BJ (cell line): ENCODE results near the gene MAGEF1. TPM values are rescaled to one million over a fixed set of nuclear protein-coding genes. Genes with fewer than 3 reads are reported as not detected.
A peak's percentile ranks its signal among the peaks of the same experiment; 100 is the strongest.

Source experiments
- CTCF ChIA-PET: fragments of 350-600 bp; formaldehyde crosslinking; extraction: SDS; loops from one replicate; lab custom pipeline; 2021; ENCODE audit warnings: antibody characterized with exemption, inconsistent platforms; lab: Yijun Ruan, JAX
- POLR2A ChIA-PET: fragments of 300-600 bp; sonication (Branson Sonifier 250); formaldehyde crosslinking; extraction: SDS; loops from one replicate; lab custom pipeline; 2021; ENCODE audit warnings: antibody characterized with exemption; lab: Charles Lee
- DNase-seq: peaks from one replicate; pipeline ENCODE4 v3.0.0-alpha.2; 2011; ENCODE audit warnings: low read depth
- H3K27me3 ChIP-seq: 2 replicates; pipeline ENCODE4 v1.6.0; 2011; ENCODE audit warnings: low read length; ENCODE audit not compliant: control insufficient read depth, insufficient read depth
- H3K36me3 ChIP-seq: 2 replicates; pipeline ENCODE4 v1.5.1; 2011; ENCODE audit warnings: low read length; ENCODE audit not compliant: control insufficient read depth, insufficient read depth
- H3K4me3 ChIP-seq: 2 replicates; pipeline ENCODE4 v1.5.1; 2011; ENCODE audit warnings: low read depth, mild to moderate bottlenecking, control low read depth, low read length
- CTCF ChIP-seq: IDR thresholded peaks from 2 replicates; pipeline ENCODE4 v1.5.1; 2011; ENCODE audit warnings: low read depth, mild to moderate bottlenecking, control low read depth, inconsistent platforms, low read length, moderate library complexity; ENCODE audit not compliant: insufficient read depth
- polyA plus RNA-seq: library from polyadenylated mRNA; depleted of rRNA; stranded (reverse); fragments of >200 nt; gene quantifications from 2 replicates; pipeline ENCODE4 v1.2.3, GENCODE V29; 2011

MAGEF1 gene
- polyA plus RNA-seq, 1 experiment, result 14.3 TPM

- TF ChIP-seq CTCF, result no peak
- Histone ChIP-seq H3K36me3 (no peaks in the 10 kb centered on the region), H3K4me3 (no peak overlapping the region), H3K27me3 (peaks cover 1% of the 10 kb centered on the region; the same call in 1 of the 2 replicates)
- POLR2A ChIA-PET, result no interaction called here
- no peak for DNase-seq
- CTCF ChIA-PET, result interaction anchor here (1.0 to 1.1 kb wide), 4 partner anchors 8 to 87 kb away, joined by 3 to 6 read pairs (median 3); partner anchors contain the start of gene VPS8
Measured at GRCh38 chr3:184725176-184725719, 13.4 kb upstream of the MAGEF1 start.

- no peaks in the 10 kb centered on the region for H3K36me3 ChIP-seq
- no peak for TF ChIP-seq CTCF
- DNase-seq, result no peak
- no peak overlapping the region for H3K4me3 ChIP-seq
- CTCF ChIA-PET, result interaction anchor here (0.9 to 2.0 kb wide), 7 partner anchors 9 to 91 kb away, joined by 3 to 7 read pairs (median 3); no protein-coding TSS in a partner anchor
- H3K27me3 ChIP-seq, result peaks cover 1% of the 10 kb centered on the region; the same call in 1 of the 2 replicates
- POLR2A ChIA-PET, result no interaction called here
Measured at GRCh38 chr3:184724699-184725098, 12.8 kb upstream of the MAGEF1 start.

- no peak for DNase-seq
- TF ChIP-seq CTCF, result no peak
- H3K4me3 ChIP-seq, result no peak overlapping the region
- ChIA-PET POLR2A (no interaction called here), CTCF (interaction anchor here (0.9 kb wide), 1 partner anchor 58 kb away, joined by 3 read pairs; no protein-coding TSS in a partner anchor)
- peaks cover 1% of the 10 kb centered on the region; the same call in 1 of the 2 replicates for H3K27me3 ChIP-seq
- no peaks in the 10 kb centered on the region for H3K36me3 ChIP-seq
Measured at GRCh38 chr3:184719709-184720108, 7.8 kb upstream of the MAGEF1 start.

GRCh38 chr3:184718431-184718830 lies 6.6 kb upstream of the MAGEF1 start:
- no peak for DNase-seq
- CTCF ChIA-PET, result interaction anchor here (1.7 kb wide), 1 partner anchor 9 kb away, joined by 10 read pairs; no protein-coding TSS in a partner anchor
- Histone ChIP-seq H3K36me3 (no peaks in the 10 kb centered on the region), H3K27me3 (no peaks in the 10 kb centered on the region), H3K4me3 (no peak overlapping the region)
- POLR2A ChIA-PET, result no interaction called here
- no peak for TF ChIP-seq CTCF

- DNase-seq, result no peak
Measured at GRCh38 chr3:184717399-184717983, 5.6 kb upstream of the MAGEF1 start.

More at GRCh38 chr3:184717399-184717983, 5.6 kb upstream of the MAGEF1 start:
- no peaks in the 10 kb centered on the region for H3K36me3 ChIP-seq
- H3K27me3 ChIP-seq, result no peaks in the 10 kb centered on the region
- no peak overlapping the region for H3K4me3 ChIP-seq
- TF ChIP-seq CTCF, result 0 out of 2 replicates have a peak, but pooled peaks have one; percentile 4
- CTCF ChIA-PET, result interaction anchor here (0.8 to 1.7 kb wide), 3 partner anchors 10 to 56 kb away, joined by 3 to 10 read pairs (median 4); no protein-coding TSS in a partner anchor
- POLR2A ChIA-PET, result no interaction called here
